Measurements from ENCODE around the gene SNX19. TPM values are rescaled to one million over a fixed set of nuclear protein-coding genes. Genes with fewer than 3 reads are reported as not detected.

Gene SNX19
- total and polyA plus RNA-seq, 2 experiments from 2014 or later: 5.2 to 30.0 TPM

DNA sequence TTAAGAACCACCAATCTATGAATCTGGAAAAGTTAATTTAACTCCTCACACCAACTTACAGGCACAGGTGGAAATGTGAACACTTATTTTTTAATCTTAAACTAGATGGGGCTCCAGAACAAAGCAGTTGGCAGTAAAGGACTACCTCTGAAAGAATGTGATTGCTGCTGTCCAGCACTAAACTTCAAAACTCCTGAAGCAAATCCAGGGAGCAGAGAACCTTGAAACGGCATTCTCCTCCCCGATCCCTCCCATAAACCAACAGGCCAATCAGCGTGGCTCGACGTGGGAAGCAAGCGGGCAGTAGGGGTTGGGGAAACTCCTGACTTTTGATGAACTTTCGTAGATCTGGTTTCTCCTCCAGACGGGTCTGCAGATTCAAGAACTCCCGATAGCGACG is 5.0 kb downstream of the SNX19 start:
- Histone ChIP-seq H3K36me3 (ENCODE audit: insufficient read depth) (no peaks in the 10 kb centered on the region; the same call in 1 of the 2 replicates), H3F3A (replicated peaks; ENCODE audit: low read depth) (no peaks in the 10 kb centered on the region), H3K79me2 (replicated peaks; ENCODE audit: insufficient read depth) (peaks cover 11% of the 10 kb centered on the region; the same call in 1 of the 2 replicates), H3K4me3 (no peak overlapping the region), H3K4me2 (no peak overlapping the region), H3K27me3 (ENCODE audit: insufficient read depth) (no peaks in the 10 kb centered on the region), H2AFZ (no peak overlapping the region), H4K20me1 (replicated peaks; ENCODE audit: insufficient read depth) (peaks cover 6% of the 10 kb centered on the region; the same call in 1 of the 2 replicates), H3K27ac (ENCODE audit: low read depth) (no peak overlapping the region), H3K4me1 (ENCODE audit: insufficient read depth) (no peaks in the 10 kb centered on the region; the same call in 1 of the 2 replicates), H3K9me2 (ENCODE audit: insufficient read depth) (no peaks in the 10 kb centered on the region)
- H3K4me3 Mint-ChIP-seq: no peak overlapping the region
- H3K27me3 Mint-ChIP-seq (ENCODE audit: insufficient read depth, low read depth, poor library complexity): peaks cover 8% of the 10 kb centered on the region
- no peak for ATAC-seq
- peaks cover 25% of the 10 kb centered on the region for H3K36me3 Mint-ChIP-seq (ENCODE audit: low read depth)
- peaks cover 3% of the 10 kb centered on the region; the same call in 1 of the 3 replicates for H3K4me1 Mint-ChIP-seq
- DNase-seq (ENCODE audit: low spot score): peak; percentile 24
- TF ChIP-seq CREB1 (CRISPR knock-in tag; IDR thresholded peaks at IDR 0.05; ENCODE audit: low read depth): no peak
- no peak for TF ChIP-seq STAT1 (IDR thresholded peaks at IDR 0.05; ENCODE audit: unreplicated experiment)
- no peak for TF ChIP-seq POLR2AphosphoS5 (IDR thresholded peaks at IDR 0.05; ENCODE audit: low read depth)
- TF ChIP-seq, protein P1, sequence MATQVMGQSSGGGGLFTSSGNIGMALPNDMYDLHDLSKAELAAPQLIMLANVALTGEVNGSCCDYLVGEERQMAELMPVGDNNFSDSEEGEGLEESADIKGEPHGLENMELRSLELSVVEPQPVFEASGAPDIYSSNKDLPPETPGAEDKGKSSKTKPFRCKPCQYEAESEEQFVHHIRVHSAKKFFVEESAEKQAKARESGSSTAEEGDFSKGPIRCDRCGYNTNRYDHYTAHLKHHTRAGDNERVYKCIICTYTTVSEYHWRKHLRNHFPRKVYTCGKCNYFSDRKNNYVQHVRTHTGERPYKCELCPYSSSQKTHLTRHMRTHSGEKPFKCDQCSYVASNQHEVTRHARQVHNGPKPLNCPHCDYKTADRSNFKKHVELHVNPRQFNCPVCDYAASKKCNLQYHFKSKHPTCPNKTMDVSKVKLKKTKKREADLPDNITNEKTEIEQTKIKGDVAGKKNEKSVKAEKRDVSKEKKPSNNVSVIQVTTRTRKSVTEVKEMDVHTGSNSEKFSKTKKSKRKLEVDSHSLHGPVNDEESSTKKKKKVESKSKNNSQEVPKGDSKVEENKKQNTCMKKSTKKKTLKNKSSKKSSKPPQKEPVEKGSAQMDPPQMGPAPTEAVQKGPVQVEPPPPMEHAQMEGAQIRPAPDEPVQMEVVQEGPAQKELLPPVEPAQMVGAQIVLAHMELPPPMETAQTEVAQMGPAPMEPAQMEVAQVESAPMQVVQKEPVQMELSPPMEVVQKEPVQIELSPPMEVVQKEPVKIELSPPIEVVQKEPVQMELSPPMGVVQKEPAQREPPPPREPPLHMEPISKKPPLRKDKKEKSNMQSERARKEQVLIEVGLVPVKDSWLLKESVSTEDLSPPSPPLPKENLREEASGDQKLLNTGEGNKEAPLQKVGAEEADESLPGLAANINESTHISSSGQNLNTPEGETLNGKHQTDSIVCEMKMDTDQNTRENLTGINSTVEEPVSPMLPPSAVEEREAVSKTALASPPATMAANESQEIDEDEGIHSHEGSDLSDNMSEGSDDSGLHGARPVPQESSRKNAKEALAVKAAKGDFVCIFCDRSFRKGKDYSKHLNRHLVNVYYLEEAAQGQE (IDR thresholded peaks at IDR 0.05; ENCODE audit: unreplicated experiment): no peak
- no peak for TF ChIP-seq ZNF331 (CRISPR knock-in tag; IDR thresholded peaks at IDR 0.05; ENCODE audit: low read depth)
- TF ChIP-seq, protein P2, sequence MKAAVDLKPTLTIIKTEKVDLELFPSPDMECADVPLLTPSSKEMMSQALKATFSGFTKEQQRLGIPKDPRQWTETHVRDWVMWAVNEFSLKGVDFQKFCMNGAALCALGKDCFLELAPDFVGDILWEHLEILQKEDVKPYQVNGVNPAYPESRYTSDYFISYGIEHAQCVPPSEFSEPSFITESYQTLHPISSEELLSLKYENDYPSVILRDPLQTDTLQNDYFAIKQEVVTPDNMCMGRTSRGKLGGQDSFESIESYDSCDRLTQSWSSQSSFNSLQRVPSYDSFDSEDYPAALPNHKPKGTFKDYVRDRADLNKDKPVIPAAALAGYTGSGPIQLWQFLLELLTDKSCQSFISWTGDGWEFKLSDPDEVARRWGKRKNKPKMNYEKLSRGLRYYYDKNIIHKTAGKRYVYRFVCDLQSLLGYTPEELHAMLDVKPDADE (IDR thresholded peaks at IDR 0.05): no peak
- TF ChIP-seq, protein P3, sequence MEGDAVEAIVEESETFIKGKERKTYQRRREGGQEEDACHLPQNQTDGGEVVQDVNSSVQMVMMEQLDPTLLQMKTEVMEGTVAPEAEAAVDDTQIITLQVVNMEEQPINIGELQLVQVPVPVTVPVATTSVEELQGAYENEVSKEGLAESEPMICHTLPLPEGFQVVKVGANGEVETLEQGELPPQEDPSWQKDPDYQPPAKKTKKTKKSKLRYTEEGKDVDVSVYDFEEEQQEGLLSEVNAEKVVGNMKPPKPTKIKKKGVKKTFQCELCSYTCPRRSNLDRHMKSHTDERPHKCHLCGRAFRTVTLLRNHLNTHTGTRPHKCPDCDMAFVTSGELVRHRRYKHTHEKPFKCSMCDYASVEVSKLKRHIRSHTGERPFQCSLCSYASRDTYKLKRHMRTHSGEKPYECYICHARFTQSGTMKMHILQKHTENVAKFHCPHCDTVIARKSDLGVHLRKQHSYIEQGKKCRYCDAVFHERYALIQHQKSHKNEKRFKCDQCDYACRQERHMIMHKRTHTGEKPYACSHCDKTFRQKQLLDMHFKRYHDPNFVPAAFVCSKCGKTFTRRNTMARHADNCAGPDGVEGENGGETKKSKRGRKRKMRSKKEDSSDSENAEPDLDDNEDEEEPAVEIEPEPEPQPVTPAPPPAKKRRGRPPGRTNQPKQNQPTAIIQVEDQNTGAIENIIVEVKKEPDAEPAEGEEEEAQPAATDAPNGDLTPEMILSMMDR (conservative IDR thresholded peaks at IDR 0.05; ENCODE audit: low read depth in 2 of 2): no peak
- H3K27ac Mint-ChIP-seq: no peak overlapping the region
- H3K9me3 Mint-ChIP-seq: no peaks in the 10 kb centered on the region

DNA sequence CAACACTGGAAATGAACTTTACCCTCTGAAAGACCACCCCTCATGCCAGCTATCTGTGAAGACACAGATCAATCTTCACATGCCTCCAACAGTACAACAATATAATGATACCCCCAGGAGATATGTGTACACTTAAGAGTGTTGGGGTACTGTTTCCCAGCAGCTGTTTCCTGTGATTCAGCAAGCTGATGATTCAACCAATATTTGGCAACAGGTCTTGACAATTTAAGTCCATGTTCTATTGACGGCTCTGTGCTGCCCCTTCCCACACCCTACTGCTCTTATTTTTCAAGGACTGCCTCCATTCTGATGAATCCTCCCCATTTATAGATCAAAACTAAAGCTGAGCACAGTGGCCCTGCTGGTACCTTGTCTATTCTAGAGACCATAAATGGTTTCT is 6.6 kb downstream of the SNX19 start:
- TF ChIP-seq POLR2AphosphoS5 (IDR thresholded peaks at IDR 0.05; ENCODE audit: low read depth) (no peak), NANOG (IDR thresholded peaks at IDR 0.05; ENCODE audit: borderline replicate concordance) (no peak)
- TF ChIP-seq, protein P2 (IDR thresholded peaks at IDR 0.05): no peak
- no peak for ATAC-seq

More for the DNA sequence above, 6.6 kb downstream of the SNX19 start:
- no peak overlapping the region for H2AFZ ChIP-seq
- no peaks in the 10 kb centered on the region for H3K27me3 ChIP-seq (ENCODE audit: insufficient read depth)
- DNase-seq (ENCODE audit: low spot score): no peak
- peaks cover 3% of the 10 kb centered on the region; the same call in 1 of the 3 replicates for H3K4me1 Mint-ChIP-seq
- peaks cover 10% of the 10 kb centered on the region; the same call in 1 of the 2 replicates for H4K20me1 ChIP-seq (replicated peaks; ENCODE audit: insufficient read depth)
- H3K9me3 Mint-ChIP-seq: no peaks in the 10 kb centered on the region
- no peak overlapping the region for H3K27ac ChIP-seq (ENCODE audit: low read depth)
- no peak overlapping the region for H3K4me3 Mint-ChIP-seq
- no peak overlapping the region for H3K27ac Mint-ChIP-seq
- no peaks in the 10 kb centered on the region for H3K4me1 ChIP-seq (ENCODE audit: insufficient read depth)
- peaks cover 7% of the 10 kb centered on the region for H3K27me3 Mint-ChIP-seq (ENCODE audit: insufficient read depth, low read depth, poor library complexity)
- no peaks in the 10 kb centered on the region for H3K79me2 ChIP-seq (replicated peaks; ENCODE audit: insufficient read depth)
- no peaks in the 10 kb centered on the region for H3K9me2 ChIP-seq (ENCODE audit: insufficient read depth)
- H3F3A ChIP-seq (replicated peaks; ENCODE audit: low read depth): no peaks in the 10 kb centered on the region
- peaks cover 30% of the 10 kb centered on the region for H3K36me3 Mint-ChIP-seq (ENCODE audit: low read depth)
- H3K4me2 ChIP-seq: no peak overlapping the region
- H3K36me3 ChIP-seq (ENCODE audit: insufficient read depth): no peaks in the 10 kb centered on the region; the same call in 1 of the 2 replicates
- H3K4me3 ChIP-seq: no peak overlapping the region

Measured in GM23338 (cell line).